Ascending aorta (tissue), 2 donors: ENCODE results near the gene ATP6V1E1. TPM values are rescaled to one million over a fixed set of nuclear protein-coding genes. Genes with fewer than 3 reads are reported as not detected.

Source experiments
- DNase-seq, 2 donors: peaks; one replicate each; pipeline ENCODE4 v3.0.0-alpha.2; 2019; ENCODE audit warnings: low spot score in 2 of 2
- H3K27ac ChIP-seq, 2 donors: fragments of 200-600 bp; sonication (generic); one replicate each; pipeline ENCODE4 v1.5.1; 2016 to 2017; ENCODE audit warnings: mild to moderate bottlenecking in 1 of 2
- H3K27me3 ChIP-seq: fragments of 200-600 bp; sonication (generic); one replicate; pipeline ENCODE4 v1.5.1; 2017
- H3K36me3 ChIP-seq, 2 donors: fragments of 200-600 bp; sonication (generic); one replicate each; pipeline ENCODE4 v1.5.1; 2016
- H3K4me1 ChIP-seq, 2 donors: fragments of 200-600 bp; sonication (generic); one replicate each; pipeline ENCODE4 v1.5.1; 2016 to 2017; ENCODE audit warnings: mild to moderate bottlenecking in 1 of 2
- H3K4me3 ChIP-seq, 2 donors: fragments of 200-600 bp; sonication (generic); one replicate each; pipeline ENCODE4 v1.5.1; 2016 to 2017; ENCODE audit warnings: mild to moderate bottlenecking in 1 of 2
- H3K9me3 ChIP-seq, 2 donors: fragments of 200-600 bp; sonication (generic); one replicate each; pipeline ENCODE4 v1.5.1; 2016
- intact Hi-C: fragments of 100-400 bp; cut with DNase I; formaldehyde crosslinking; loops from one replicate; pipeline ENCODE4 v1.15.1; 2023
- total RNA-seq: library from RNA; depleted of rRNA; stranded (reverse); fragments of >200 nt; gene quantifications from one replicate; pipeline ENCODE4 v1.1.0, GENCODE V29; 2016
- TF ChIP-seq, protein P1 (sequence below), 3 experiments: fragments of 200-600 bp in 2 of 3; fragments of 450-650 bp in 1 of 3; sonication (generic) in 2 of 3; IDR thresholded peaks; one replicate each; pipeline ENCODE4 v1.5.1; 2016 to 2019; ENCODE audit warnings: antibody characterized with exemption in 3 of 3, mild to moderate bottlenecking in 1 of 3, moderate library complexity in 1 of 3

Gene ATP6V1E1
- total RNA-seq, 1 donor from 2014 or later, result 94.6 TPM

DNA sequence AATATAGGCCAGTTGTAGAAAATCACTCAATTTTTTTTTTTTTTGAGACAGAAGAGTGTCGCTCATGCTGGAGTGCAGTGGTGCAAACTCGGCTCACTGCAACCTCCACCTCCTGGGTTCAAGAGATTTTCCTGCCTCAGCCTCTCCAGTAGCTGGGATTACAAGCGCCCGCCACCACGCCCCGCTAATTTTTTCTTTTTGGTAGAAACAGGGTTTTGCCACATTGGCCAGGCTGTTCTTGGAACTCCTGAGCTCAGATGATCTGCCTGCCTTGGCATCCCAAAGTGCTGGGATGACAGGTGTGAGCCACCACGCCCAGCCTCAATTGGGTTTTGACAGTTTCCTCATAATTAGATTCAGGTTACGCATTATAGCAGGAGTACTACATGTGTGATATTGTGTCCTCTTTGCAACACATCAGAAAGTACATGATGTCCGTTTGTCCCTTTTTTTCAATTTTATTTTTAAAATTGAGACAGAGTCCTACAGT is 2.6 kb upstream of the ATP6V1E1 start:
- peaks cover 13% of the 10 kb centered on the region in 2 donors for H3K4me1 ChIP-seq
- no peaks in the 10 kb centered on the region for H3K9me3 ChIP-seq
- no peak overlapping the region for H3K4me3 ChIP-seq
- H3K27ac ChIP-seq, result no peak overlapping the region
- intact Hi-C loops, result no loop called here
- DNase-seq, result no peak
- TF ChIP-seq, protein P1, sequence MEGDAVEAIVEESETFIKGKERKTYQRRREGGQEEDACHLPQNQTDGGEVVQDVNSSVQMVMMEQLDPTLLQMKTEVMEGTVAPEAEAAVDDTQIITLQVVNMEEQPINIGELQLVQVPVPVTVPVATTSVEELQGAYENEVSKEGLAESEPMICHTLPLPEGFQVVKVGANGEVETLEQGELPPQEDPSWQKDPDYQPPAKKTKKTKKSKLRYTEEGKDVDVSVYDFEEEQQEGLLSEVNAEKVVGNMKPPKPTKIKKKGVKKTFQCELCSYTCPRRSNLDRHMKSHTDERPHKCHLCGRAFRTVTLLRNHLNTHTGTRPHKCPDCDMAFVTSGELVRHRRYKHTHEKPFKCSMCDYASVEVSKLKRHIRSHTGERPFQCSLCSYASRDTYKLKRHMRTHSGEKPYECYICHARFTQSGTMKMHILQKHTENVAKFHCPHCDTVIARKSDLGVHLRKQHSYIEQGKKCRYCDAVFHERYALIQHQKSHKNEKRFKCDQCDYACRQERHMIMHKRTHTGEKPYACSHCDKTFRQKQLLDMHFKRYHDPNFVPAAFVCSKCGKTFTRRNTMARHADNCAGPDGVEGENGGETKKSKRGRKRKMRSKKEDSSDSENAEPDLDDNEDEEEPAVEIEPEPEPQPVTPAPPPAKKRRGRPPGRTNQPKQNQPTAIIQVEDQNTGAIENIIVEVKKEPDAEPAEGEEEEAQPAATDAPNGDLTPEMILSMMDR (IDR thresholded peaks at IDR 0.05), result no peak
- no peaks in the 10 kb centered on the region for H3K36me3 ChIP-seq
- H3K27me3 ChIP-seq, result no peaks in the 10 kb centered on the region

DNA sequence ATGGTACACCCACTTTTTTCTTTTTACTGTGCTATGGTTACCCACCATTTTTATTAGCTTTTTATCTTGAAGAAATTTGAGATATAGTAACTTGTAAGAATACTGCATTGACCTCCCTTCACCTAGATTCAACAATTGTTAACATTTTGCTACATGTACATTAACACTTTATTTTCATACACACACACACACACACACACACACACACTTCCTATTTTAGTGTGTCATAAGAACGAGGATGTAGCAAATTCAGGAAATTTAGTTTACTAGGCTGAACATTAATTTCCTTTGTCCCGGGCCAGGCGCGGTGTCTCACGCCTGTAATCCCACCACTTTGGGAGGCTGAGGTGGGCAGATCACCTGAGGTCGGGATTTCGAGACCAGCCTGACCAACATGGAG is 1.1 kb upstream of the ATP6V1E1 start:
- peak overlapping the region in 1 of 2 donors; percentile 92 for H3K27ac ChIP-seq
- H3K9me3 ChIP-seq, result no peaks in the 10 kb centered on the region
- intact Hi-C loops, result loop anchor here (5.0 kb wide), 3 partner anchors 57 to 428 kb away; no protein-coding TSS in a partner anchor
- H3K27me3 ChIP-seq, result no peaks in the 10 kb centered on the region
- H3K4me1 ChIP-seq, result peaks cover 13% of the 10 kb centered on the region in 2 donors
- no peak for DNase-seq
- peaks cover 0 to 5% of the 10 kb centered on the region in 2 donors for H3K36me3 ChIP-seq
- peak overlapping the region in 1 of 2 donors; percentile 95 for H3K4me3 ChIP-seq
- TF ChIP-seq, protein P1 (IDR thresholded peaks at IDR 0.05), result no peak

DNA sequence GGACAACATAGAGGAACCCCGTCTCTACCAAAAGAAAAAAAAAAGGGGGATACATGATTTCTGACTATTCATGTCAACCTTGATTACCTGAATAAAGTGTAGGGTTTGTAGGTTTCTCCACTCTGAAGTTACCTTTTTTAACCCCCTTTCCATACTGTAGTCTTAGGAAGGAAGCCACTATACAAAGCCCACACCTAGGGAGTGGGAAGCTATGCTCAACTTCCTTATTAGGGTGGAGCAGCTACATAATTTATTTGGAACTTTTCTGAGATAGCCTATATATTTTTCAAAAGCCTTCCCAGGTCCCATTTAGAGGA is 582 bp upstream of the ATP6V1E1 start:
- H3K27me3 ChIP-seq, result no peaks in the 10 kb centered on the region
- peak overlapping the region; percentile 86 to 92 for H3K27ac ChIP-seq
- H3K9me3 ChIP-seq, result no peaks in the 10 kb centered on the region
- H3K36me3 ChIP-seq, result peaks cover 0 to 10% of the 10 kb centered on the region in 2 donors
- intact Hi-C loops, result loop anchor here (5.0 kb wide), 3 partner anchors 57 to 428 kb away; no protein-coding TSS in a partner anchor
- H3K4me3 ChIP-seq, result peak overlapping the region; percentile 94 to 95
- H3K4me1 ChIP-seq, result peaks cover 13% of the 10 kb centered on the region in 2 donors
- TF ChIP-seq, protein P1 (IDR thresholded peaks at IDR 0.05), result no peak
- DNase-seq, result no peak

DNA sequence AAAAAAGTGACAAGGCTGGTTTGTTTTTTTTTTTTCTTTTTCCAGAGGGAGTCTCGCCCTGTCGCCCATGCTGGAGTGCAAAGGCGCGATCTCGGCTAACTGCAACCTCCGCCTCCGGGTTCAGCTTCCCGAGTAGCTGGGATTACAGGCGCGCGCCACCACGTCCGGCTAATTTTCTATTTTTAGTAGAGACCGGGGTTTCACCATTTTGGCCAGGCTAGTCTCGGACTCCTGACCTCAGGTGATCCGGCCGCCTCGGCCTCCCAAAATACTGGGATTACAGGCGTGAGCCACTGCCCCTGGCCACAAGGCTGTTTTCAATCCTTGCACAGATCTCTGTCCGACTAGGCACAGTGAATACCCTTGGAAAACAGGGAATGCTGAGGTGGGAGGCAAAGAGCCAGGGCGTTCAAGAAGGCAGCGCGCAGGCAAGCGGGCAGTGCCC is 566 bp downstream of the ATP6V1E1 start:
- intact Hi-C loops, result loop anchor here (1.0 to 5.0 kb wide), 4 partner anchors 10 to 429 kb away; partner anchors contain the start of gene BCL2L13
- DNase-seq, result no peak

DNA sequence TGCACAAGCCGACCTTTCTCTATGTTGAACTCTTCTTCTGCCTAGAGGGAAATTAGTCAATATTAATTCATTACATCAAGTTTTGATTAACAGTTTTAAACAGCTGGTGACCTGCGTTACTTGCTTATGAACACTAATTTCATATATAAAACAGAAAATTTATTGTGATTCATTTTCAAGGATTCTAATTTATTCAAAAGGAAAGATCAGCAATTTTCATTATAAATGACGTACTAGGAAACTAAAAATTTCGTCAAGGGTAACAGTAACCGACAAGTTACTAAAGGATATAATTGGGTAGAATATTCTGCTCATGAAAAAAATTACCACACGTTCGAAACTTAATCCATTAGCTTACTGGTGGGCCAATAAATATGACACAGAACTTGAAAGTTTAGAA is 15.3 kb downstream of the ATP6V1E1 start:
- intact Hi-C loops, result no loop called here
- Histone ChIP-seq H3K27ac (no peak overlapping the region), H3K4me1 (no peaks in the 10 kb centered on the region), H3K9me3 (no peaks in the 10 kb centered on the region), H3K36me3 (peaks cover 33 to 68% of the 10 kb centered on the region in 2 donors), H3K27me3 (no peaks in the 10 kb centered on the region), H3K4me3 (no peak overlapping the region)
- DNase-seq, result no peak
- TF ChIP-seq, protein P1 (IDR thresholded peaks at IDR 0.05), result no peak

More for the DNA sequence above, 566 bp downstream of the ATP6V1E1 start:
- Histone ChIP-seq H3K27me3 (no peaks in the 10 kb centered on the region), H3K4me1 (peaks cover 13% of the 10 kb centered on the region in 2 donors), H3K4me3 (peak overlapping the region; percentile 94 to 95), H3K9me3 (no peaks in the 10 kb centered on the region), H3K36me3 (peaks cover 0 to 15% of the 10 kb centered on the region in 2 donors), H3K27ac (peak overlapping the region; percentile 86 to 92)
- TF ChIP-seq, protein P1 (IDR thresholded peaks at IDR 0.05), result no peak
